HG03439 (cell line): ENCODE data around the gene A2M.

Experiments
- ATAC-seq: cut with Tn5 transposase; IDR thresholded peaks from one replicate; pipeline ENCODE4 v1.9.1; 2021; ENCODE audit warnings: mild to moderate bottlenecking, moderate library complexity; ENCODE audit not compliant: unreplicated experiment

Gene A2M

DNA sequence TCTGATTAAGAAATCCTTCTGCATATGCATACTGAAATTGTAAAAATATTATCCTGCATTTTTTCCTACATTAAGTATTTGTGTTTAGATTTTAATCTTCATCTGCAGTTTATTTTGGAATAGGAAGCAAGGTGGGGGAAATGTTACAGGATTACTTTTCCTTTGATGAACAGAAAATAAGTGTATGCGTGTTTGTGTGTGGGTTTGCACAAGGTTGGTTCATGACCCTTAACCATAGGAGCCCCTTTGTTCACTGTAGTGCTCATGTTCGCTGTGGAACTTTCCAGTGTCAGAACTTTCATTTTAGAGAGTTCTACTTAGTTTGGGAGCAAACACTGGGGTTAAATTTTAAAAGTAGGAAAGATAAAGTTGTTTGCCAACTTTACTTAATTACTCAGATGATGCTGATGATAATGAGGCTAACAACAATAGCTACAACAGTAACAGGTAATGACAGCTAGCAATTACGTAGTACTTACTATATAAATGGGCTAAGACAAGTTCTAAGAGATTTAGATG is 6.4 kb upstream of the A2M start:
- no peak for ATAC-seq

- no peak for ATAC-seq
These were observed 4.9 kb upstream of the A2M start for GRCh38 chr12:9120487-9121184.

- no peak for ATAC-seq
These were observed 2.4 kb upstream of the A2M start for GRCh38 chr12:9118158-9118557.

DNA sequence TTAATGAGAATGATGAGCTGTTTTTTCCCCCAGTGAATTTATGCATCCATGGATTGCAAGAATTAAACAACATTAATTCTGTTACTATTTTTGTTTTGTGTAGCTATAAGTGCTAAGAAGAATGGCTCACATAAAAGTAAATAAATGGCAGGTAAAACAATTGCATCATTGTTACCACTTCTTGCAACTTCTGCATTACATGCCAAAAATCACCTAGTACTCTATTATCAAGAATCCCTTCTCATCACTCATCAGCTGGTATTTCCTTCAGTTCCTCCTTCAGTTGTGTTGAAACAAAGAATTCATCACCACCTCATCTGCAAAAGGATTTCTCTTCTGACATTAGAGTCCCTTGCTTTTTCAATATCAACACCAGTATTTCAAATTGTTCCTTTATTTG is 773 bp downstream of the A2M start:
- ATAC-seq = no peak

- no peak for ATAC-seq
These were observed 1.8 kb downstream of the A2M start for GRCh38 chr12:9113987-9114309.

DNA sequence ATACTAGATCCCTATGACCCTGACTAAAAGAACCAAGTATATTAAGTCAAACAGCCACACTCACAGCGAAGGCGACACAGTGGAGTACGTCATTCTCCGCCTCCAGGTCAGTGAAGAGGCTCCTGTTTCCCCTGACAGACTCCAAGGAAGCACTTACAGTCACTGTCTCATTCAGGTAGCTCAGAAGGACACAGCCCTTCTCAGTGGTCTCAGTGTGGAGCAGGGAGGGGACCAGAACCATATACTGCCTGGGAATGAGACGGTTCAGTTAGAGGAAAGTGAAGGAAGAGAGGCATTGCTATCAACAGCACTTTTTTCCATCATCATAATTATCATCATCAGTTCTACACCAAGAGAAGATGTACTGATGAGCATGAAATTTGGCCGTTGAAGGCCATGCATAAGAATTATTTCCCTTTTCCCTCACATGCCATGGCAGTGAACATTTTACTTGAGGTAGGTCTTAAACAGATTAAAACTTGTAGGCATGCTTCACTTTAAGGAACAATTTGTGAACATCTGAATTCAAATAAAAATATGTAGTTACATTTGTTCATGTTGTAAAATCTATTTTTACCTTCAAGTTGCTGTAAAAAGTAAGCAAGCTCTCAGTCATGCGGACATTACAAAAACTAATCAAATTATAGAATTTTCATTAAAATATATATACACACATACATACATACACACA is 2.3 kb downstream of the A2M start:
- ATAC-seq = no peak

- no peak for ATAC-seq
These were observed 3.5 kb downstream of the A2M start for GRCh38 chr12:9112076-9112853.

GRCh38 chr12:9111525-9111924 is 4.2 kb downstream of the A2M start:
- no peak for ATAC-seq

- no peak for ATAC-seq
These were observed 5.8 kb downstream of the A2M start for GRCh38 chr12:9109737-9110491.

DNA sequence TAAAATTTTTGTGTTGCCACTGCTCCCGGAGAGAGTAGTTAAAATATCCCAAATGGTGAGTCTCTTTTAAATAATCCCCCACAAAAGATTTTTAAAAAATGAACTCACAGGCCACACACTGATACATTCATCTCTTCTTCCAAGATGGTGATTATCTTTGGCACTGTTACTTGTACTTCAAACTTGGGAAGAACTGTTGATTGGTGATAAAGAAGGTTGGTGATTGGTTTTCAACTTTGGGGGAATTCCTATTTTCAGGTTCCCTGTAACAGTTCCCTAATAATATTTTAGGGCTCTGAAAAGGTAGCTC is 6.6 kb downstream of the A2M start:
- ATAC-seq = no peak

DNA sequence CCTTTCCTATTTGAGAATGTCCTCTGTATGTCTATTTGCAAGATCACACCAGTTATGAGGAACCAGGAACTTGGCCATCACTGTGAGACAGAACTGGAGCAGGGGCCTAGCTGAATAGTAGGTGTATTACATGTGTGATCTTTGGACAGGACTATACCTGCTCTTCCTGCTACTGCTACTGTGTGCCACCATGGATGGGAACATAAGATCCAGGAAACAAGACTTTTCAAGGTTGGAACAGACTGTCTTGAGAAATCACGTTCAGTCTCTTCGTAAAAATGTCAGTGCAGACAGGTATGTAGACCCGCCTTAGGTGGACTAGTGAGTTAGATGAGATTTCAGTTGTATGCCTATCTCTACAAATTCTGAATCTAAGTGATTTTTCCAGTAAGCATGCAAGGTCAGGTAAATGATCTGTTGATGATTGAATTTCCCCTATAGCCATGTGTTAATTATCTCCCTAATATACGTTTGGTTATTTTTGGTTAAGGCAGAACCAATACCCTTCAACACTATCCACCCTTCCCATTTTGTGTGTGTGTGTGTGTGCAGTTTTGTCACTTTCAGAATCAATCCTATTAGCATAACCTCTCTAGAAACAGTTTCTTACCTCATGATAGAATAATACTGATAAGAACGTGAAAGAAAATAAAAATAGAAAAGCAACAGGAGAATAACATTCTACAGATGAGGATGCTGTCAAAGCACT is 7.1 kb downstream of the A2M start:
- ATAC-seq = no peak

DNA sequence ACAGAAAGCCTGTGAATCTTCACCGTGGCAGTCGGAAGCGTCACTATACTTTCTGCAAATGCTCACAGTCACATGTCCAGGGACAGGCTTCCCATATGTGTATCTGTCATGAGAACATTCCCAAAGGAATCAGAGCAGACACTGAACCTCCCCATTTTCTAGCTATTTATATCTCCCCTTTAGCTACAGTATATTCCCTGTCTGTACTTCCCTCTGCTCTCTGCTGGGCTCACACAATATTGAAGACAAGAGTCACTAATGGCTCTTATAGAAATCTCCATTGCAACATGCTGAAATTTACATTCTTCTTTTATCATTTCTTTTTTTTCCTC is 8.2 kb downstream of the A2M start:
- no peak for ATAC-seq

GRCh38 chr12:9106610-9107541 is 8.8 kb downstream of the A2M start:
- no peak for ATAC-seq

GRCh38 chr12:9106067-9106466 is 9.7 kb downstream of the A2M start:
- ATAC-seq = no peak

GRCh38 chr12:9104767-9105423 is 10.8 kb downstream of the A2M start:
- no peak for ATAC-seq

DNA sequence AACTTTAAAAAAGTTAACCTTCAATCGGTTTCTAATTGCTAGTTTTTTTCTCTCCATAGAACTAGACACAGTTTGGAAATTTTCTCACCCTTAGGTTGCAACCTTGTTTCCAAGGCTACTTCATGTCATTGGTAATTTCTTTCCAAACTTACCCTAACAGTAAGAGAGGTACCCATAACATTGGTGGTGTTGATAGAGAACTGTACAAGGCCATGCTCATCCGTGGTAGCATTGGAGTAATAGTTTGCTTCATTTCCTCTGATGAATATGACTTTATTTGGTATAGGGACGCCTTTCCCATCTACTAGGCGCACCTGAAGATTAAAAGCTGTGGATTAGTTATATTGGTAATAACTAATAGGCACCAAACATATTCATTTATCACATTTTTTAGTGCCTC is 11.6 kb downstream of the A2M start:
- ATAC-seq = no peak

DNA sequence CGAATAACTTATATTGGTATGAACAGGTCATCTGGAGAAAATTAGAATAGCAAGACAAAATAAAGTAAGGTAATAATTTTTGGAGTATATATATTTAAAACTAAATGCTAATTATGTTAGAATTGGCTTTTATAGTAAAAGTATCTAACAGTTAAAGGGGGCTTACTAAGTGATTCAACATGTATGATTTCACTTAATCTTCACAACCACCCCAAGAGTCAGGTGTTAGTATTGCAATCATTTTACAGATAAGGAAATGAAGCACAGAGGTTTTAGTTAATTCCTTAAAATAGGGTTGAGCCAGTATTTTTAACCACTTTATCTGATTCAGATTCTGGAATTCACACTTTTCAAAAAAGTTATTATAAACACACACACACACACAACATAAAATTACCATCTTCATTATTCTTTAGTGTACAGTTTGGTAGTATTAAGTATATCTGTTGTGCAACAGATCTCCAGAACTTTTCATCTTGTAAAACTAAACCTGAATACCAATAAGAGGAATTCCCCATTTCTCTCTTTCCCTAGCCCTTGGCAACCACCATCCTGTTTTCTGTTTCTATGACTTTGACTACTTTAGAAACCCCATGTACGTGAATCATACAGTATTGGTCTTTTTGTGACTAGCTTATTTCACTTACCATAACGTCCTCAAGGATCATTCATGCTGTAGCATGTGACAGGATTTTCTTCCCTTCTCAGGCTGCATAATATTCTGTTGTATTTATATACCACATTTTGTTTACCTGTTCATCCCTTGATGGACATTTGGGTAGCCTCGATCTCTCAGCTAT is 12.5 kb downstream of the A2M start:
- no peak for ATAC-seq

DNA sequence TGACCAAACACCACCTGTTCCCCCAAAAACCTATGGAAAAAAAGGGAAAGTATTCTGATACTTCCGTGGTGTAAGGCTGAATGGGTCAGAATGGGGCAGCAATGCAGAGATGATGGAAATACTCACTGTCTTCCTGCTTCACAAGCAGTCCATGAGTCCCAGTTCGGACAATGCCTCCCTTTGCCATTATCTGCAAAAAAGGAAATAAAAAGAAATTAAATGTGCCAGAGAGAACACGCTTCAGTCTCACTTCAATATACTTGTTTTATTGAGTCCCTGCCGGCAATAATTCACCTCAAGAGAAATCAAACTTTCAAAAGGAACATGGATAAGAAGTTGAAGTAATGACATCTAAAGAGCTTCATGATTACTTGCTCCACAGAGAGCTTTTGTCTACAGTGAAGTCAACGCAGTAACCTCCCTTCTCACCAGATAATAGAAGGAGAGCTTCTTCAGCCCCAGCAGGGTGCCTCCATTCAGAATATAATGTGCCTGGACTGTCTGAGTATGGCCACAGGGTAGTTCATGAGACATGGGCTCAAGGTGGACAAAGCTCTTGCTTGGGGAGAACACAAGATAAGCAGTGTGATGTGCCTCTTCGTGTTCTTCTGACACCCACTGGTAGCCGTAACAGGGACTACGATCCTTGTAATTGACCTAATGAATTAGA is 14.6 kb downstream of the A2M start:
- ATAC-seq = no peak
